ENCODE data around the gene ZBTB1.
"Not testable (repeated sequence)": the region's sequence is repeated elsewhere in the genome, so short reads cannot be mapped to it uniquely, and the experiment has no call there.

ZBTB1 gene

DNA sequence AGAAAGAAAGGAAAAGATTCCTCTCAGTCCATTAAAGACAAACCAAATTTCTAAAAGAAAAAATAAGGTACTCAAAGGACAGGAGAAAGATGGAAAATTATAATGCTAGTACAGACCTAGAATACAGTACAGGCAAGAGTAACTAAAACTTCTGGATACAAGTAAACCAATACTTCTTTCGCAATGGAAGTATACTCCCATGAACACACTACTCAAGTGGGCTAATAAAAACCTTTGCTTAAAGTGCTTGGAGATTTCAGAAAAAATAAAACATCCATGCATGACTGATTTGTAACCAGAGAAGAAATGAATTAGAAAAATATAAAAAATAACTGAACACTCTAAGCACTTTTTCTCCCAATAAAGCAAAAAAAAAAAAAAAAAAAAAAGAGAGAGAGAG, 4.5 kb upstream of the ZBTB1 start:
- DNase-seq = no peak

DNA sequence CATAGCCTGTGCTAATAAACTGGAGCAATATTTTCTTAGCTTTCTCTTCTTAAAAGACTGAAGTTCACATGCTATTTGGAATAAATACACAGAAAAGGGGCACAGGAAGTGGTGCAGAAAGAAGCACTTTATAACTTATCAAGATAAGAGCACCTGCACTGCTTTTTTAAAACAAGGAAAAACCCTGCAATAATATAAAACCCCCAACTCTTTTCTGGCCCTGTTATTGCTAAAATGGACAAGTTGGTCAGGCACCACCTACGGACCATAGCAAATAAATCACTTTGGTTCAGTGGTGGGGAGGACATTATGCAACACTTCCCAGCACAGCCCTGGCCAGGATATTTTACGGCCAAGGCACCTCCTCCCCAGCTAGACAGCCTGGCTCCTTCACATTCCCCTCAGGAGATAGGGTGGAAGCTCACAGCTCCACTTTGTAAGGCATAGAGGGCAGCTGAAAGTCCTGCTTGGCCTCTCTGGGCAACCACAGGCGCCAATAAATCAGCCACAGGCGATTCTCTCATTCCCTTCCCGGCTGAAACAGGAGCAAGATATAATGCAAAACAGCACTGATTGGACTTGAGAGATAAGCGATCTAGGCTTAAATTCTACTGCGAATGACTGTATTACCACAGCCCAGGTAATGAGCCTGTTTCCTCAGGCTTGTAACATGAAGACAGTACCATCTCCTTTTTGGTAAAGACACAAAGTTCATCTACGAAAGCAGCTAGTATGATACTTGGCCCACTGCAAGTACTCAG, 3.0 kb upstream of the ZBTB1 start:
- DNase-seq = peak; percentile 50

DNA sequence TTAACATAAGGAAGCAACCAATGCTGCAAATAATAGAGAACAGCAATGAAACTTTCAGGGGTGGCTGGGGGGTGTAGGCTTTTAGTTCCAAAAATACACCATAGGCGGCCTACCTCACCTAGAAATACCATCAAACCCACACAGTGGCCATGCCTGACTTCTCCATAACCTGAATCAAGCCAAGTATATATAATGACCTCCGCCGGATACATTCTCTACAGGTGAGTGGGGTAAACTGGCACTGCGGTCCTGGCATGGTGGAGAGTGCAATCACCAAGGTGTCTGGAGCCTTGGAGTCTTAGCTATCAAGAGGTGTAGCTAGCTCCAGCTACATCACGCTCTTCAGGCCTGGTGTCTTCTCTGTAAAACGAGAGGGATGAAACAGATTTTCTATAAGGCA, 2.1 kb upstream of the ZBTB1 start:
- DNase-seq = peak; percentile 50

DNA sequence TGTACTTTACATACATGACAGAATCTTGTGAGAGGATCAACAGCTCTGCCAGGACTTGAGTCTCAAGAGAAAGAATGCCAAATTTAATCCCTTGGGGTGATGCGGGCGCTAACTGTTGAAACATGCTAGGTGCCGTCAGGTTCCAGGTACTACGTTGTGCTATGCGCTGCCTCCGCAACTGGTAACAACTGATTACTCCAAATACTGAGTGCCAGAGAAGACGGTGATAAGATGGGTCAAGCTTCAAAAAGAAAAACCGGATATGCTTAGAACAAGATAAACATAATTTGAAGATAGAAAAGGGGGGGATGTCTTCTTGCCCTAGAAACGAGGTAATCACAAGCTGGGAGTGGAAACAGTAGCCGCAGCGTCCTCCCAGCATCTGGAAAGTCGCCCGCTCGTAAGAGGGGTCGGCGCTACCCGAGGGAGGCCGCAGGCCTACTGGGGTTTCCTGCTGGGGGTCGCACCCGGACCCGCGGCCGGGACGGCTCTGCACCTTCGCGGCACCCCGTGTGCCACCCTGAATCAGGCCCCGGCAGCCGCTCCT, 1.6 kb upstream of the ZBTB1 start:
- peak; percentile 54 for DNase-seq

DNA sequence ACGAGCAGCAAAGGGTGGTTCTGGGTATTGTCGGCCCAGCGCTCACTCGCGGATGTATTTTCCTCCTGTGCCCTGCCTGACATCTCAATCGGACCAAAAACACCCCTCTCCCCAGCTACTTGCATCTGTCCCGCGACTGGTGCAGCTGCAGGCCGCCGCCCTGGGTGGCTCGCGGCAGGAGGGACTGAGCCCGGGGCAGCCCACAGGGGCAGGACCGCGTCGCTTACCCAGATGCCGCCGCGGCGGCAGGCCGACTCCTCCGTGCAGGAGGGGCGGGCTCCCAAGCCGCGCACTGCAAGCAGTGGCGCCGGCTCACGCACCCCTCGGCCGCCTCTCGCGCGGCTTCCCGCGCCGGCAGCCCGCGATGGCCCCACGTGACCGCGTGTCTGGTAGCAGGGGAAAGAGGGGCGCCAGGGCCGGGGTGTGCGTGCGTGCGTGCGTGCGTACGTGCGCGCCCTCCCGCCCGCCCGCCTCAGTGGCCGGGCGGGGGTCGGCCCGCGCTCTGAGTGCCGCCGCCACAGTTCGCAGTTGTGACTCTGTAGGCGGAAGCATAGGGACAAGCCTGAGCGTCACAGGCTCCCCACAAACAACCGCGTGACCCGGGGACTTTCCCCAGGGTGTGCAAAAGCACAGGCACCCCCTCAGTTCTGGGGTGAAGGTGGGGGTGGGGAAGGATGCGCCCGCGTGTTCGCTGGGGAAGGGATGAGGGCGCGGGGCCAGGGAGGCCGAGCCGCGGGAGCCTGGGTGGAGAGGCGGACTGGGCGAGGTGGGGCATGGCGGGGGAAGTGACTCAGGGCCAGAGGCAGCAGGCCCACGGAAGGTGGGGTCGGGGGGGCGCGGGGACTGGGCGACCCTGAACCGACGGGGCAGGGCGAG, 898 bp upstream of the ZBTB1 start, which contains the start of gene ZBTB25:
Gene ZBTB25 (minus strand): TSS at position 405 of the 876 bp plus-strand sequence. CDS start 13,305 bp downstream, outside the sequence.
- peak; percentile 98 for DNase-seq

DNA sequence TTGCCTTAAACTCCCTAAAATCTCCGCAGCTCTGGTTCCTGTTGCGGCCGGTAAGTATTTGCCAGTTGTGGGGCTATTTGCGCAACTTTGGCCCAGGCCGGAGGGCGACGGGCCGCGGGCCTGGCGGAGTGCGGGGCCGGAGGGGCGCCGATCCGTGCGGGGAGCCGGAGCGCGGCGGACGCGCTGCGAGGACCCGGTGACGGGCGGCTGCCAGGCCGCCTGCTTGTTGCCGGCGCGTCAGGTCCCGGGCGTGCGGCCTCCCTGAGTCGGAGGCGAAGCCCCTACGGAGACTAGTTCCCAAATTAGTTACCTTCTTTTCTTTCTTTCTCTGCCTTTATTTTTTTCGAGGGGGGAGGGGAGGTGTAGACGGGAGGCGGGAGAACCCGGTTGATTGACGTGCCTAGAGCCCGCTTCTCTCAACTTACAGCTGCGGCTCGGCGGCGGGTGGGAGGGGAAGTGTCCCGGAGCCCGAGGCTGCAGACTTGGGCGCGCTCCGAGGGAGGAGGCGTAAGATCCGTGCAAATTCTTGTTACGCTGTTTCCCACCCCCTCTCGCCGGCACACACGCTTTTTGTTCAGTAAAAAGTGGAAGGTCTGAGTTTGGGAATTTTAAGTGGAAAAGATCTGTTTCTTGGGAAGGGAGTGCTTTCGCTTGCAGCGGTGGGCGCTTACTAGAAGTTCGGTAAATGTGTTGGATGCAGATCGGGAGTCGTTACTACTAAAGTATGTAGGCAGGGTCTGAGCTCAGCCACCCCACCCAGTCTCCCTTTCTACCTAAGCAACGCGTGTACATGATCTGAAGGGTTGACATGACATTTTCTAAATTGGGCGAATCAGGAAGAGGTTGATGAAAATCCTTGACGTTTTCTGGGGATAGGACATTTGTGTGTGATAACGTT, 576 bp downstream of the ZBTB1 start:
- DNase-seq = peak; percentile 89

DNA sequence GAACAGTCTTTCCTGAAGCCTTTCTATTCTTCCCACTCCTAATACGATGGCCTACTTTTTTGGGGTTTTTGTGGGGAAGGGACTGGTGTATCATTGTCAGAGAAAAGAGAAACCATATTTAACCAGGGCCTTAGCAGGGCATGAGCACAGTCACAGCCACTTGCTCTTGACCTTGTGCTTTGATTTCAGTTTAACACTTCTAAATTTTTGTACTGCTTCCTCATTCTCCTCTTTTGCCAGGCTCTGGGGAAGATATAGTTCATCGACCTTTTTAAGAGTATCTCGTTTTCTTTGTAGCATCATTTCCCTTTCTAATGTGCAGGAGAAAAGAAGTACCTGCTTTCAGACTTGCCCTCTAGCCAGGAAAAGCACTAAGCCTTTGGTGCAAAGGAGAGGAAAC, 2.2 kb downstream of the ZBTB1 start:
- DNase-seq = peak; percentile 28

DNA sequence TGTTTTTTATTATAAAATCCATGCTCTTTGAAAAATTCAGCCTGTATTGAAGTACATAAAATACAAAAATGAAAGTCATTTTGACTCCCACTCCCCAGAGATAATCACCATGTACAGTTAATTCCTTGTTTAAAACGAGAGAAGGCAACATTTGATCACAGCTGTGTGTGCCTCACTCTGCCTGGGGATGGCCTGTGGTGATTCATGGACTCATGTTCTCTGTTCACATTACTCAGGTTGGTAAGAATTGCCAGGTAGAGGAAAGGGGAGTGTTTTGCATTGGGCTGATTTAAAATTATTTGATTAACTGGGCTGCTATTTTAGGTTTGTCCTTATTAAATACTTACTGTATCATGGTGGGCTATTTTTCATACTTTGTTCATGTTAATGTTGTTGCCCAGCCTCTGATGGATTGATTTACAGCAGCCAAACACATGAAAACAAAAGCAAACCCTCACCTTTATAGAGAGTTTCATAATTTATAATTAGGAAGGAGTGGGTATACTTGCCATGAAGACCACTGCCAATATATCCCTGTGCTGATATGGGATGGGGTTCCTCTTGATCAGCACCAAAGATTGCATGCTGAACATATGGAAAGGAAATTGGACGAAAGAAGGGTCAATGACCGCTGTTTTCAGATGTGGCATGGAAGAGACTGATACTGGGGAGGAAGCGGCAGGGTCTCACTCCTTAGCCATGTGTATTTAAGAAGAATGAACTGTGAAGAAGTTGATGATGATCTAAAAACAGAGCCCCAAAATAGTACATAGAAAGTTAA, 3.0 kb downstream of the ZBTB1 start:
- DNase-seq = no peak

DNA sequence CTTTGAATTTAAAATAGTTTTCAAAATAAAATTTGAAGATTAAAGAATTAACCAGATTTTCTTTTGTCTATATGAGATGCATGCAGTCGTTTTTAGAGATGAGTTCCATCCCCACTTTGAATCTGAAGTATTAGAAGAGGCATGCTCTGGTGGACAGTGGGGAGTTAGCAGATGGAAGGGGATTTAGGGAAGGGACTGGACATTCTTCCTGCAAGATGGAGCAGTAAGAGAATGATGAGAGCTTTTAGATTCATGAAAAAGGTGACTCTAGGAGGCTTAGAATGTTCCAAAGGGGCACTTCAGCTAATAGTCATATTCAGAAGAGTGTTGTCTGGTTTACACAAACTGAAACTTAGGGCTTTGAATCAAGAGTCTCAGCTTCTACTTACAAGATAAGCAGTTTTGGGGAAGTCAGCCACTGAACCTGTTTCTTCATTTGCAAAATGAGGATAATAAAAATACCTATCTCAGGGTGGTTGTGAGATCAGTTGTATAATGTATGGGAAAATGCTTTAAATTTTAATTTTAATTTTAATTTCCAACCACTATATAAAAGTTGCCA, 3.7 kb downstream of the ZBTB1 start:
- no peak for DNase-seq

DNA sequence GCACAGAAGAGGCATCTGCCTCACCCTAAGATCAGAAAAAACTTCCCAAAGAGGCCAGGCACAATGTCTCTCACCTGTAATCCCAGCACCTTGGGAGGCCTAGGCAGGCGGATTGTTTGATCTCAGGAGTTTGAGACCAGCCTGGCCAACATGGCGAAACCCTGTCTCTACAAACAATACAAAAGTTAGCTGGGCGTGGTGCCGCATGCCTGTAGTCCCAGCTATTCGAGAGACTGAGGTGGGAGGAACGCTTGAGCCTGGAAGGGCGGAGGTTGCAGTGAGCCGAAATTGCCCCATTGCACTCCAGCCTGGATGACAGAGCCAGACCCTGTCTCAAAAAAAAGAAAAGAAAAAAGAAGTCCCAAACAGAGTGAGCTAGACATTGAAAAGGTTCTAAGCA, 4.5 kb downstream of the ZBTB1 start:
- no peak for DNase-seq

DNA sequence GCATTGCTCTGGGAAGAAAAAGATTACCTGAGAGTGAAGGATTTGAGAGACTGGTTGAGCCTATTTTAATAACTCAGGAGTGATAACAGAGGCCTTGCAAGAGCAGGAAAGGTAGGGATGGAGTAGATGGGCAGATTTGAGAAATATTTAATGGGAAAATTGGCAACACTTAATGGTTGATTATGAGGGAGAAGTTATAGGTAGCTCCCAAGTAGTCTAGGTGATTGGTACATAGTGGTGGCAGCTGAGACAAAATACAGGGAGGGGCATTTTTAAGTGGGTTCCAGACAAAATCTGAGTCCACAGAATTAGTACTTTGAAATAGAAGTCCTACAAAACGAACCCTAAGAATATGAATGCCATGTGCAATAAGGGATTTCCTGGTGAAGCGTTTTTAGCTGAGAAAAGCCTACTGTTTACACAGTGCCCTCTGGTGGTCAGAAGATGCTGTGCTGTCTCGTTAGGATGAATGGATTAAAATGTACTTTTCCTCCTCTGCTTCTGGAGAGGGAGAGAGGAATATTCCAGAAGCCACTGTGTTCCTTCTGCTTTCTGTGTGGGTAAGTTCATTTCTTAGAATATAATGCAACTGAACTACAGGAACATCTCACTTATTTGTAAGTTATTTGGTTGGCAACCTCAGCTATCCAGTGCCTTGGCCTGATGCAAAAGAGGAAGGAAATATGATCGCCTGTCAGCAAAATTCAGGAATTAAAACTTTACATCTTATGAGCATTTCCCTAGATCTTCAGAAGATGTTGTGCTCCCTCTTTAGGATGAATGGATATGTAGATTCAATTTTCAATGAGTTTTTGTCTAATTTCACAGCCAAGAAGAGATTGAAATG, 6.5 kb downstream of the ZBTB1 start:
- DNase-seq = peak; percentile 80

DNA sequence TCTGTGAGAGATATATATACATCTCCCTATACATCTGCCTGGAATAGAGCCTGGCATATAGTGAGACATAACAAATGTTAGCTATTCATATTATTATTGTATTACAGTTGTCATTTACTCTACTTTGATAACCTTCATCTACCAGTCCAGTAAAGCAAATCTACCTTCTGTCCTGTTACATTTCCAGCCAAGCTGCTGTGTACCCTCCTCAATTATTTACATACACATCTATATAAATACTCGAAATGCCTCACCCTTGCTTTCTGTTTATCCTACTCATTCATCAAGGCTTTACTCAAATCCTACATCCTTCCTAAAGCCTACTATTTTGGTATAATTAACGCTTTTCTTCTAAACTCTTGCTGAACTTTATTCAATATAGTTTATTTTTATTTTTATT, 8.7 kb downstream of the ZBTB1 start:
- no peak for DNase-seq

DNA sequence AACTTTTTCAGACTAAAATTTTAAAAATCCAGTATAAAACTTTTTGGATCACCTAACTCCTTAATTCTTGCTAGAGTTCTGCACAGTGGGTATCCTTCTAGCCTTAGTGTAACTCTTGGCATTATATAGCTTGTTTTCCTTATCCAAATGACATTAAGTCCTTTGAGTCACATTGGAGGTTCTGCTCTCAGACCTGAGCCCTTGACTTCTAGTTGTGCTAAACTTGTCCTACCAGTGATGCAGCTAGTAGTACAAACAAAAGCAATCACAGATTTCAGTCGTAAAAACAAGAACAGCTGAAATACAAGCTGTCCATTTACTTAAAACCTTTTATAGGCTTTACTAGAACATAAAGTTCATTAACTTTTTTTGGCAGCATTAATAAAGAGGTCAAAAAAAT, 10.5 kb downstream of the ZBTB1 start:
- DNase-seq = no peak

DNA sequence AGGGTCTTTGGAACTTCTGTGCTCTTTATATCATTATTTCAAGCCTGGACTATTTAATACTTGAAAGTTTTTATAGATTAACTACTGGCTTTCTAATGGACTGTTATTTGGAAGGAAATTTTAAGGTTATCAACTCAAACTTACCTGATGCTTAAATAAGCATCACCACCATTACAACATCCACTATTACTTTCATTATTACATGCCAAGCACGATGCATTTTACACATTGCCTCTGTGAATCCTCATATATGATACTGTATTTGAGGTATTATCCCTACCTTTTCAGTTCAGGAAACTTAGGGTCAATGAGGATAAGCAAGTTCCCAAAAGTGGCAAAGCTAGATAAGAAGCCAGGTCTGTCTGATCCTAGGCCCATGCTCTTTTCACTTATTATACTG, 12.4 kb downstream of the ZBTB1 start:
- no peak for DNase-seq

DNA sequence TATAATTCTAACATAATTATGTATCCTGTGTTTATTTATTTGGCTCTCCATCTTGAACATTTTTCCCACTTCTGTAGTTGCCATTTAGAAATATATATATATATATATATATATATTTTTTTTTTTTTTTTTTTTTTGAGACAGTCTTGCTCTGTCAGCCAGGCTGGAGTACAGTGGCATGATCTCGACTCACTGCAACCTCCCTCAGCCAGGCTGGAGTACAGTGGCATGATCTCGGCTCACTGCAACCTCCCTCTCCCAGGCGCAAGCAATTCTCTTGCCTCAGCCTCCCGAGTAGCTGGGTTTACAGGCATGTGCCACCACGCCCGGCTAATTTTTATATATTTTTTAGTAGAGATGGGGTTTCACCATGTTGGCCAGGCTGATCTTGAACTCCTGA, 13.1 kb downstream of the ZBTB1 start:
- DNase-seq = not testable (repeated sequence)

DNA sequence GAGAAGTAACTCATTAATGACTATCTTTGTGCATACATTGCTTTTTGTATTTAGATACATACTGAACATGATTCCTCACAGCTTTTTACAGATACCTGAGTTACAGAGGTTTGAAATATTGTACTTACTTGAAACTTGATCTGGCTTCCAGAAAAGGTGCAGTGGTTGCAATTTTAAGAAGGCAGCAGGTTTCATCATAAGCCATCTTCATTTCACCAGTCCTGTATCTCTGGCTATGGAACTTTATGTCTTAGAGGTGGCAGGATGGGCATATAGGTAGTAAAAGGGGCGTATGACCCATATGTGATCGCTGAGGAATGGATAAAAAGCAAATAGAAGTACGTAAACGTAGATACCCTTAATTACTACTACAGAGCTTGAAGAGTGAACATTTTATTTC, 13.7 kb downstream of the ZBTB1 start:
- no peak for DNase-seq

DNA sequence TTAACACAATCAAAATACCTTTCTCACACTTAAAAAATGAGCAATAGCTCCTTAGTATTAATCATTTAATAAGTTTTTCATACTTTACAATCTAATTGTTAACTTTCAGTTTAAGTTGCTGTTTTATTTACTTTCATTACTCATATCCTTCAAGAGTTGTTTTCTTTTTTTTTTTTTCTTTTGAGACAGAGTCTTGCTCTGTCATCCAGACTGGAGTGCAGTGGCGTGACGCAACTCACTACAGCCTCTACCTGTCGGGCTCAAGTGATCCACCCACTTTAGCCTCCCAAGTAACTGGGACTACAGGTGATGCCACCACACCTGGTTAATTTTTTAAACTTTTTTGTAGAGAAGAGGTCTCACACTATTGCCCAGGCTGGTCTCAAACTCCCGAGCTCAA, 16.1 kb downstream of the ZBTB1 start:
- DNase-seq = no peak

DNA sequence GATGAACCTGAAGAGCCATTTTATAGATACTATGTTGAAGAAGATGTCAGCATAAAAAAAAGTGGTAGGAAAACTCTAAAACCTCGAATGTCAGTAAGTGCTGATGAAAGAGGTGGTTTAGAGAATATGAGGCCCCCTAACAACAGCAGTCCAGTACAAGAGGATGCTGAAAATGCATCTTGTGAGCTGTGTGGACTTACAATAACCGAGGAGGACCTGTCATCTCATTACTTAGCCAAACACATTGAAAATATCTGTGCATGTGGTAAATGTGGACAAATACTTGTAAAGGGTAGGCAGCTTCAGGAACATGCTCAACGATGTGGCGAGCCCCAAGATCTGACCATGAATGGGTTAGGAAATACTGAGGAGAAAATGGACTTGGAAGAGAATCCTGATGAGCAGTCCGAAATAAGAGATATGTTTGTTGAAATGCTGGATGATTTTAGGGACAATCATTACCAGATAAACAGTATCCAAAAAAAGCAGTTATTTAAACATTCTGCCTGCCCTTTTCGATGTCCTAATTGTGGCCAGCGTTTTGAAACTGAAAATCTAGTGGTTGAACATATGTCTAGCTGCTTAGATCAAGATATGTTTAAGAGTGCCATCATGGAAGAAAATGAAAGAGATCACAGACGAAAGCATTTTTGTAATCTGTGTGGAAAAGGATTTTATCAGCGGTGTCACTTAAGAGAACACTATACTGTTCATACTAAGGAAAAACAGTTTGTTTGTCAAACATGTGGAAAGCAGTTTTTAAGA, 18.2 kb downstream of the ZBTB1 start:
- no peak for DNase-seq

DNA sequence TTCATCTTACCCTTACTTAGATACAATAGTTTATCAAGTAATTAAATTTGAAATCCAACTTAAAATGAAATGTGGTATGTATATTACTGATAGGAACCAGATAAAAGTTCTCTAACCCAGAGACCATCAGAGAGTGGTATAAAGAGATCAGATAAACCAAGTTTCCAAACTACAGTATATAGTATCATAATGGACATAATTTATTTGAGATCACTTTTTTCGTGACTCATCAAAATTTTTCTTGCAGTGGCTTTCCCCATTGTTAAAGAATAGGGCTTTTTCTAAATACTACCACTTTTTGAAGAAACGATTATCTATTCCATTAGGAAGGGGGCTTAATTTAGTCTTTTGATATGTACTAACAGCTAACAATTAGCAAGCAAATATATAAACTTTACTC, 20.8 kb downstream of the ZBTB1 start:
- DNase-seq = no peak

DNA sequence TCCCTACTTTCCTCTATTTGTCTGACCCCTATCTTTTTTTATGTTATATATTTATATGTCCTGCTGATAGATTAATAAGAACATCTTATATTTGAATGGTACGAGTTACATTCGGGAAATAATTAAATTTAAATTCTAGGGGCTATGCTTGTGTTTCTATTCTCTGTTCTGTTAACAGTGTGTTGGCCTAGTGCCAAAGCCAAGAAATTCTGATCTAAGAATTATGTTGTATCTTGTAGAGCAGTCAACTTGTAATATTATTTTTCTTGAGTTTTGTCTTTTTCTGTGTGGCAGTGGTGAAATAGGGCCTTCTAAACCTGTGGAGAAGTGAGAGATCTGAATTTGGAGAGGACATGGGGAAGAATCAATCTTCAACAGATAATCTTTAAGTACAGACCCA, 27.0 kb downstream of the ZBTB1 start:
- DNase-seq = no peak

Data from CD4-positive, alpha-beta T cell treated with Interleukin-10 for 1 hour (primary cell).